H9 (cell line): Measurements from ENCODE around the gene LRRC61. TPM values are rescaled to one million over a fixed set of nuclear protein-coding genes. Genes with fewer than 3 reads are reported as not detected.

ENCODE experiments used
- DNase-seq: peaks from one replicate; pipeline ENCODE4 v3.0.0-alpha.2; 2017
- H2AFZ ChIP-seq: one replicate; pipeline ENCODE4 v1.6.1; 2013; ENCODE audit warnings: mild to moderate bottlenecking, low read length, control low read depth, moderate library complexity
- H2AK5ac ChIP-seq: 2 replicates; pipeline ENCODE4 v1.6.1; 2013; ENCODE audit warnings: low read length, control low read depth, mixed read lengths; ENCODE audit not compliant: insufficient read length
- H2BK120ac ChIP-seq: one replicate; pipeline ENCODE4 v1.6.1; 2013; ENCODE audit warnings: low read depth, mild to moderate bottlenecking, low read length, control low read depth, inconsistent platforms; ENCODE audit not compliant: poor library complexity, severe bottlenecking
- H2BK12ac ChIP-seq: 2 replicates; pipeline ENCODE4 v1.6.1; 2013; ENCODE audit warnings: low read length, control low read depth, mixed read lengths, low read depth; ENCODE audit not compliant: insufficient read length
- H2BK15ac ChIP-seq: 2 replicates; pipeline ENCODE4 v1.6.1; 2013; ENCODE audit warnings: low read depth, low read length, control low read depth
- H2BK20ac ChIP-seq: one replicate; pipeline ENCODE4 v1.6.1; 2013; ENCODE audit warnings: low read depth, mild to moderate bottlenecking, low read length, control low read depth, inconsistent platforms; ENCODE audit not compliant: poor library complexity, severe bottlenecking
- H2BK5ac ChIP-seq: 2 replicates; pipeline ENCODE4 v1.6.1; 2013; ENCODE audit warnings: low read length, control low read depth, mixed read lengths; ENCODE audit not compliant: insufficient read length
- H3K14ac ChIP-seq: 2 replicates; pipeline ENCODE4 v1.6.1; 2013; ENCODE audit warnings: low read length, control low read depth; ENCODE audit not compliant: insufficient read depth
- H3K18ac ChIP-seq: 2 replicates; pipeline ENCODE4 v1.6.1; 2013; ENCODE audit warnings: low read depth, mild to moderate bottlenecking, mixed read lengths, low read length, control low read depth; ENCODE audit not compliant: insufficient read length
- H3K23ac ChIP-seq: 2 replicates; pipeline ENCODE4 v1.6.1; 2013; ENCODE audit warnings: low read length, control low read depth, mixed read lengths, low read depth; ENCODE audit not compliant: insufficient read length
- H3K23me2 ChIP-seq: 2 replicates; pipeline ENCODE4 v1.6.1; 2013; ENCODE audit warnings: low read depth, mild to moderate bottlenecking, mixed read lengths, low read length, control low read depth; ENCODE audit not compliant: insufficient read length, poor library complexity, severe bottlenecking
- H3K27ac ChIP-seq: 2 replicates; pipeline ENCODE4 v1.5.1; 2013; ENCODE audit warnings: low read length, control low read depth, mixed read lengths, low read depth; ENCODE audit not compliant: insufficient read length
- H3K27me3 ChIP-seq: 2 replicates; pipeline ENCODE4 v1.6.1; 2013; ENCODE audit warnings: low read length, control low read depth, inconsistent platforms; ENCODE audit not compliant: insufficient read depth
- H3K4ac ChIP-seq: 2 replicates; pipeline ENCODE4 v1.6.1; 2013; ENCODE audit warnings: low read depth, mild to moderate bottlenecking, control low read depth, inconsistent platforms, low read length, moderate library complexity
- H3K4me1 ChIP-seq: 2 replicates; pipeline ENCODE4 v1.6.1; 2013; ENCODE audit warnings: low read length, control low read depth, inconsistent platforms; ENCODE audit not compliant: insufficient read depth
- H3K4me2 ChIP-seq: 2 replicates; pipeline ENCODE4 v1.6.1; 2013; ENCODE audit warnings: low read length, control low read depth, mixed read lengths; ENCODE audit not compliant: insufficient read length, insufficient read depth
- H3K56ac ChIP-seq: 2 replicates; pipeline ENCODE4 v1.6.1; 2013; ENCODE audit warnings: low read depth, mild to moderate bottlenecking, mixed read lengths, low read length, control low read depth; ENCODE audit not compliant: insufficient read length
- H3K79me1 ChIP-seq: 2 replicates; pipeline ENCODE4 v1.6.1; 2013; ENCODE audit warnings: low read depth, mild to moderate bottlenecking, moderate library complexity, low read length, control low read depth, inconsistent platforms; ENCODE audit not compliant: insufficient read depth, poor library complexity, severe bottlenecking
- H3K79me2 ChIP-seq: 2 replicates; pipeline ENCODE4 v1.6.1; 2013; ENCODE audit warnings: low read length, control low read depth, inconsistent platforms; ENCODE audit not compliant: insufficient read depth
- H3K9ac ChIP-seq: 2 replicates; pipeline ENCODE4 v1.6.1; 2013; ENCODE audit warnings: low read length, control low read depth, mixed read lengths; ENCODE audit not compliant: insufficient read length; ENCODE audit errors: extremely low read depth
- H3K9me3 ChIP-seq: one replicate; pipeline ENCODE4 v1.6.1; 2013; ENCODE audit warnings: low read depth, low read length, inconsistent platforms; ENCODE audit not compliant: control insufficient read depth
- H3T11ph ChIP-seq: one replicate; pipeline ENCODE4 v1.6.1; 2013; ENCODE audit warnings: mild to moderate bottlenecking, low read length, control low read depth, inconsistent platforms
- H4K20me1 ChIP-seq: one replicate; pipeline ENCODE4 v1.6.1; 2013; ENCODE audit not compliant: control insufficient read depth, insufficient read length, insufficient read depth
- H4K5ac ChIP-seq: 2 replicates; pipeline ENCODE4 v1.6.1; 2013; ENCODE audit warnings: low read depth, mild to moderate bottlenecking, mixed read lengths, low read length, control low read depth; ENCODE audit not compliant: insufficient read length
- H4K8ac ChIP-seq: replicated peaks from 2 replicates; pipeline ENCODE4 v1.6.1; 2013; ENCODE audit warnings: low read length, control low read depth, mixed read lengths, low read depth; ENCODE audit not compliant: insufficient read length
- H4K91ac ChIP-seq: 2 replicates; pipeline ENCODE4 v1.6.1; 2013; ENCODE audit warnings: low read depth, mild to moderate bottlenecking, moderate library complexity, mixed read lengths, low read length, control low read depth; ENCODE audit not compliant: insufficient read length
- H3K27ac Mint-ChIP-seq, 3 experiments: 2 replicates in 2 of 3; 3 replicates in 1 of 3; pipeline ENCODE4 v1.8.0; 2020 to 2021; ENCODE audit warnings: mixed read lengths in 3 of 3, mild to moderate bottlenecking in 1 of 3, moderate library complexity in 1 of 3
- H3K27me3 Mint-ChIP-seq: 2 replicates; pipeline ENCODE4 v1.8.0; 2021; ENCODE audit warnings: low read depth, mild to moderate bottlenecking, moderate library complexity, mixed read lengths
- H3K36me3 Mint-ChIP-seq, 3 experiments: 2 replicates in 2 of 3; 3 replicates in 1 of 3; pipeline ENCODE4 v1.8.0; 2020 to 2021; ENCODE audit warnings: low read depth in 3 of 3, mixed read lengths in 3 of 3; ENCODE audit not compliant: insufficient read depth in 1 of 3
- H3K4me1 Mint-ChIP-seq, 2 experiments: 2 replicates each; pipeline ENCODE4 v1.8.0; 2020; ENCODE audit warnings: mixed read lengths in 2 of 2
- H3K4me3 Mint-ChIP-seq, 2 experiments: 2 replicates in 1 of 2; 3 replicates in 1 of 2; pipeline ENCODE4 v1.8.0; 2020 to 2021; ENCODE audit warnings: mild to moderate bottlenecking in 2 of 2, mixed read lengths in 2 of 2, moderate library complexity in 1 of 2
- H3K9me3 Mint-ChIP-seq, 2 experiments: 2 replicates in 1 of 2; 3 replicates in 1 of 2; pipeline ENCODE4 v1.8.0; 2020; ENCODE audit warnings: mild to moderate bottlenecking in 2 of 2, mixed read lengths in 2 of 2, moderate library complexity in 1 of 2
- WGBS: extraction: QIAGEN DNeasy Blood & Tissue Kit; methylation state at CpG from one replicate; pipeline ENCODE4 v1.1.7; 2013; ENCODE audit warnings: missing lambda C conversion rate, low lambda C conversion rate, mixed read lengths; ENCODE audit not compliant: insufficient read length; ENCODE audit errors: extremely low coverage; 5-methylcytosine and 5-hydroxymethylcytosine counted together
- total RNA-seq: library from RNA; stranded (reverse); gene quantifications from 2 replicates; pipeline ENCODE4 v1.2.1, GENCODE V29; 2021
- TF ChIP-seq, protein P1 (sequence below): fragments of 200-600 bp; sonication (generic); conservative IDR thresholded peaks from 3 replicates; pipeline ENCODE4 v1.8.0; 2021; ENCODE audit warnings: antibody characterized with exemption, mild to moderate bottlenecking

LRRC61 gene
- total RNA-seq, 1 experiment from 2014 or later, result 24.4 TPM

DNA sequence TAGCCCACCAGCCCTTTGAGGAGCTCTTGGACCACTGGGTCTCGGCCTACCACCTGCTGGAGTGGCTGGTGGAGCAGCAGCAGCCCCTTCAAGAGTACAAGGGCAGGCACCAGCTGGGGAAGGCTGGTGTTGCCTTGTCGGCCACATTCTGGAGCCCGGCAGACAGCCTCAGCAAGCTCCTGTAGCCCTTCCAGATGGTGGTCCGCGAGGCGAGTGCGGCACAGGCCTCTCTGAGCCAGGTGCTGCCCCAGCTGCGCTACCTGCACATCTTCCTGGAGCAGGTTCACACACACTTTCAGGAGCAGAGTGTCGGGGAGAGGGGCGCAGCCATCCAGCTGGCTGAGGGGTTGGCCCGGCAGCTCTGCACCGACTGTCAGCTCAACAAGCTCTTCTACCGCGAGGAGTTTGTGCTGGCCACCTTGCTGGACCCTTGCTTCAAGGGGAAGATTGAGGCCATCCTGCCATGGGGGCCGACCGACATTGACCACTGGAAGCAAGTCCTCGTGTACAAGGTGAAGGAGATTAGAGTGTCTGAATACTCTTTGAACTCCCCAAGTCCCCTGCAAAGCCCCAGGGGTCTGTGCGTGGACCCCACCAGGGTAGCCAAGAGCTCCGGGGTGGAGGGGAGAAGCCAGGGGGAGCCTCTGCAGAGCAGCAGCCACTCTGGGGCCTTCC is 7.2 kb downstream of the LRRC61 start:
- no peaks in the 10 kb centered on the region for H3K79me1 ChIP-seq
- no peak overlapping the region for H3T11ph ChIP-seq
- no peak overlapping the region; the same call in 1 of the 2 replicates for H3K14ac ChIP-seq
- no peaks in the 10 kb centered on the region for H3K9me3 ChIP-seq
- no peak overlapping the region for H3K56ac ChIP-seq
- H3K18ac ChIP-seq, result no peak overlapping the region
- Mint-ChIP-seq H3K36me3 (peaks cover 9 to 47% (median 16%) of the 10 kb centered on the region in 3 experiments), H3K9me3 (no peaks in the 10 kb centered on the region; a peak in 1 of 5 replicates), H3K27ac (peak overlapping the region in 1 of 3 experiments; percentile 80; a peak in 2 of 7 replicates), H3K4me1 (peaks cover 39 to 43% of the 10 kb centered on the region in 2 experiments), H3K27me3 (peaks cover 30% of the 10 kb centered on the region), H3K4me3 (no peak overlapping the region)
- no peaks in the 10 kb centered on the region for H3K79me2 ChIP-seq
- no peak overlapping the region for H2BK15ac ChIP-seq
- TF ChIP-seq, protein P1, sequence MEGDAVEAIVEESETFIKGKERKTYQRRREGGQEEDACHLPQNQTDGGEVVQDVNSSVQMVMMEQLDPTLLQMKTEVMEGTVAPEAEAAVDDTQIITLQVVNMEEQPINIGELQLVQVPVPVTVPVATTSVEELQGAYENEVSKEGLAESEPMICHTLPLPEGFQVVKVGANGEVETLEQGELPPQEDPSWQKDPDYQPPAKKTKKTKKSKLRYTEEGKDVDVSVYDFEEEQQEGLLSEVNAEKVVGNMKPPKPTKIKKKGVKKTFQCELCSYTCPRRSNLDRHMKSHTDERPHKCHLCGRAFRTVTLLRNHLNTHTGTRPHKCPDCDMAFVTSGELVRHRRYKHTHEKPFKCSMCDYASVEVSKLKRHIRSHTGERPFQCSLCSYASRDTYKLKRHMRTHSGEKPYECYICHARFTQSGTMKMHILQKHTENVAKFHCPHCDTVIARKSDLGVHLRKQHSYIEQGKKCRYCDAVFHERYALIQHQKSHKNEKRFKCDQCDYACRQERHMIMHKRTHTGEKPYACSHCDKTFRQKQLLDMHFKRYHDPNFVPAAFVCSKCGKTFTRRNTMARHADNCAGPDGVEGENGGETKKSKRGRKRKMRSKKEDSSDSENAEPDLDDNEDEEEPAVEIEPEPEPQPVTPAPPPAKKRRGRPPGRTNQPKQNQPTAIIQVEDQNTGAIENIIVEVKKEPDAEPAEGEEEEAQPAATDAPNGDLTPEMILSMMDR, result no peak
- no peak overlapping the region for H3K23ac ChIP-seq
- no peak overlapping the region for H4K5ac ChIP-seq
- no peak overlapping the region for H2AFZ ChIP-seq
- H3K9ac ChIP-seq, result no peak overlapping the region
- H3K4ac ChIP-seq, result no peak overlapping the region
- WGBS, result no CpG with 5 or more reads among the region's 19 CpGs
- H3K4me2 ChIP-seq, result no peak overlapping the region
- no peak overlapping the region for H2BK120ac ChIP-seq
- H4K8ac ChIP-seq, result no peak overlapping the region
- H3K27ac ChIP-seq, result no peak overlapping the region
- no peak overlapping the region for H2BK20ac ChIP-seq
- H3K4me1 ChIP-seq, result peaks cover 15% of the 10 kb centered on the region; the same call in 1 of the 2 replicates
- H2BK12ac ChIP-seq, result no peak overlapping the region
- no peaks in the 10 kb centered on the region for H3K27me3 ChIP-seq
- no peak for DNase-seq
- H2BK5ac ChIP-seq, result no peak overlapping the region
- no peaks in the 10 kb centered on the region for H3K23me2 ChIP-seq
- no peak overlapping the region for H2AK5ac ChIP-seq
- no peaks in the 10 kb centered on the region for H4K20me1 ChIP-seq
- H4K91ac ChIP-seq, result peak overlapping the region; percentile 64
